Peyer's patch (tissue), 4 donors: Measurements from ENCODE around the gene CBX1. TPM values are rescaled to one million over a fixed set of nuclear protein-coding genes. Genes with fewer than 3 reads are reported as not detected.
A peak's percentile ranks its signal among the peaks of the same experiment; 100 is the strongest.

ENCODE experiments used
- DNase-seq, 3 donors: peaks; one replicate each; pipeline ENCODE4 v3.0.0-alpha.2; 2017 to 2019
- H3K27ac ChIP-seq, 4 donors: fragments of 200-600 bp; sonication (generic); one replicate each; pipeline ENCODE4 v1.5.1; 2016 to 2019
- H3K27me3 ChIP-seq, 2 donors: fragments of 200-600 bp; sonication (generic); one replicate each; pipeline ENCODE4 v1.5.1; 2019
- H3K36me3 ChIP-seq, 3 donors: fragments of 200-600 bp; sonication (generic); one replicate each; pipeline ENCODE4 v1.5.1; 2016 to 2019
- H3K4me1 ChIP-seq, 4 donors: fragments of 200-600 bp; sonication (generic); one replicate each; pipeline ENCODE4 v1.5.1; 2016 to 2019
- H3K4me3 ChIP-seq, 4 donors: fragments of 200-600 bp; sonication (generic); 1 replicate in 3 of 4; 2 replicates in 1 of 4; pipeline ENCODE4 v1.5.1; 2016 to 2019; ENCODE audit warnings: mild to moderate bottlenecking in 1 of 4
- H3K9me3 ChIP-seq, 4 donors: fragments of 200-600 bp; sonication (generic); one replicate each; pipeline ENCODE4 v1.5.1; 2016 to 2019; ENCODE audit warnings: mild to moderate bottlenecking in 1 of 4
- CTCF ChIP-seq, 6 experiments: fragments of 450-650 bp in 4 of 6; fragments of 200-600 bp in 2 of 6; sonication (generic) in 1 of 6; IDR thresholded peaks; one replicate each; pipeline ENCODE4 v1.5.1; 2017 to 2019; ENCODE audit warnings: antibody characterized with exemption in 6 of 6, mild to moderate bottlenecking in 3 of 6, moderate library complexity in 1 of 6
- POLR2A ChIP-seq, 2 donors: fragments of 450-650 bp; IDR thresholded peaks; one replicate each; pipeline ENCODE4 v1.5.1; 2017; ENCODE audit warnings: antibody characterized with exemption in 2 of 2, mild to moderate bottlenecking in 2 of 2, moderate library complexity in 2 of 2
- total RNA-seq, 4 donors: library from RNA; depleted of rRNA; stranded (reverse); fragments of >200 nt; gene quantifications; one replicate each; pipeline ENCODE4 v1.1.0, GENCODE V29; 2016

CBX1 gene
- total RNA-seq = 10 to 100 TPM in 1 of 4 donors, 1 to 10 TPM in 3; 7.2 to 14.0 (median 8.5) TPM

- TF ChIP-seq POLR2A (IDR thresholded peaks at IDR 0.05) = peak in 1 of 2 donors; percentile 47
- TF ChIP-seq CTCF (IDR thresholded peaks at IDR 0.05) = no peak
- H3K4me1 ChIP-seq = peaks cover 0 to 8% (median 0%) of the 10 kb centered on the region in 4 donors
- no peaks in the 10 kb centered on the region for H3K27me3 ChIP-seq
- peak; percentile 93 to 97 (median 94) for DNase-seq
- H3K27ac ChIP-seq = peak within 1 kb of the TSS; percentile 66 to 93 (median 88)
- no peaks in the 10 kb centered on the region for H3K36me3 ChIP-seq
- no peaks in the 10 kb centered on the region for H3K9me3 ChIP-seq
- peak within 1 kb of the TSS; percentile 80 to 91 (median 87) for H3K4me3 ChIP-seq
These were observed at the start of gene CBX1 for GRCh38 chr17:48101012-48101720. Gene CBX1, minus strand, starts transcription at chr17:48101478. Its CDS starts 24,474 bp downstream, at chr17:48077004.

DNA sequence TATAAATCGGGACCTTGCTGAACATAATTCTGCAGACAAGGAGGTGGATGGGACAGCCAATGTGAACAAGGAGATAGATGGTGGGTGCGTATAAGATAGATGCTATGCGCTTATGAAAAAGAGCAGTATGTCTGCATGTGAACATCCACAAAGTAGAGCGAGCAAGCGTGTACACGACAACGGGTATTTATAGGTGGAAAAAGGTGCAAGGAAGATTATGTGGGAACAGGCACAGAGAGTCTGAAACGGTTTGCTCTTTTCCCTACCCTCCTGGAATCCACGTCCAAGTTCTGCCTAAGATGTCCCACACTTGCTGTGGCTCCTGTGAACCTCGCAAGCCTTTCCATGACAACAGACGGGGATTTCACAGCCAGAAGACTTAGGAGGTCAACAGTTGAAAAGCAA, 49.3 kb upstream of the CBX1 start:
- DNase-seq = no peak
- Histone ChIP-seq H3K4me3 (no peak overlapping the region), H3K27ac (no peak overlapping the region), H3K4me1 (no peaks in the 10 kb centered on the region), H3K27me3 (no peaks in the 10 kb centered on the region), H3K9me3 (no peaks in the 10 kb centered on the region), H3K36me3 (no peaks in the 10 kb centered on the region)
- TF ChIP-seq POLR2A (IDR thresholded peaks at IDR 0.05) = no peak
- TF ChIP-seq CTCF (IDR thresholded peaks at IDR 0.05) = no peak

DNA sequence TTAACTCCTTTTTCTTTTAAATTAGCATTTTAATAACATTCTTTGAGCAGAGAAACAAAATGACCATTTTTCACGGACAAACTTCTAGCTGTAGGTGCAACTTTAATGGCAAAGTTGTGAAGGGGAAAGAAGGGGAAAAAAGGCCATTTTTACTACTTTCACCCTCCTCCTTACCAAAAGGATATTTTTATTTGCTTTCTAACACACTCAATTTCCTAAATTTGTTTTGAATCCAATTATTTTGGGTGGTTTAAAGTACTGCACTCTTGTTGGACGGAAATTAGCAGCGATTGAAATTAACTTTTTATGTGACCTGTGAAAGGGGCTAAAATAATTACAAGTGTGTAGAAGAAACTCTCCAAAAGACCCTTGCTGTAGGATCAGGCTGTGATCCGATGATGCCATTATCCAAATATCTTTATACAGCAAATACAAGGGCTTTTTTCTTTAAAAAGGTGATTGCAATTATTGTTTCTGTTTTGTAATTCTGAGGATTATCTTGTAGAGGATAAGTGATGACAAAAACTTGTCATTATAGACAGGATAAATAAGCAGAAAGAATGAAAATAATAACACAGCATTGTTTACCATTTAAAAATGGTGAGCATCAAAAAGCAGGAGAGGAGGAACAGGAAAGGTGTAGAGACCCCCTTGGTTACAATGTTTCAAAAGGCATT, 48.6 kb upstream of the CBX1 start:
- TF ChIP-seq POLR2A (IDR thresholded peaks at IDR 0.05) (no peak), CTCF (IDR thresholded peaks at IDR 0.05) (no peak)
- Histone ChIP-seq H3K4me3 (no peak overlapping the region), H3K4me1 (no peaks in the 10 kb centered on the region), H3K9me3 (no peaks in the 10 kb centered on the region), H3K36me3 (no peaks in the 10 kb centered on the region), H3K27ac (no peak overlapping the region), H3K27me3 (no peaks in the 10 kb centered on the region)
- no peak for DNase-seq

- H3K9me3 ChIP-seq = no peaks in the 10 kb centered on the region
- no peaks in the 10 kb centered on the region for H3K27me3 ChIP-seq
- H3K4me3 ChIP-seq = no peak overlapping the region
- no peak for DNase-seq
- H3K4me1 ChIP-seq = no peaks in the 10 kb centered on the region
- H3K36me3 ChIP-seq = no peaks in the 10 kb centered on the region
- H3K27ac ChIP-seq = no peak overlapping the region
- TF ChIP-seq POLR2A (IDR thresholded peaks at IDR 0.05) (no peak), CTCF (IDR thresholded peaks at IDR 0.05) (no peak)
These were observed 47.8 kb upstream of the CBX1 start for GRCh38 chr17:48148854-48149786.

DNA sequence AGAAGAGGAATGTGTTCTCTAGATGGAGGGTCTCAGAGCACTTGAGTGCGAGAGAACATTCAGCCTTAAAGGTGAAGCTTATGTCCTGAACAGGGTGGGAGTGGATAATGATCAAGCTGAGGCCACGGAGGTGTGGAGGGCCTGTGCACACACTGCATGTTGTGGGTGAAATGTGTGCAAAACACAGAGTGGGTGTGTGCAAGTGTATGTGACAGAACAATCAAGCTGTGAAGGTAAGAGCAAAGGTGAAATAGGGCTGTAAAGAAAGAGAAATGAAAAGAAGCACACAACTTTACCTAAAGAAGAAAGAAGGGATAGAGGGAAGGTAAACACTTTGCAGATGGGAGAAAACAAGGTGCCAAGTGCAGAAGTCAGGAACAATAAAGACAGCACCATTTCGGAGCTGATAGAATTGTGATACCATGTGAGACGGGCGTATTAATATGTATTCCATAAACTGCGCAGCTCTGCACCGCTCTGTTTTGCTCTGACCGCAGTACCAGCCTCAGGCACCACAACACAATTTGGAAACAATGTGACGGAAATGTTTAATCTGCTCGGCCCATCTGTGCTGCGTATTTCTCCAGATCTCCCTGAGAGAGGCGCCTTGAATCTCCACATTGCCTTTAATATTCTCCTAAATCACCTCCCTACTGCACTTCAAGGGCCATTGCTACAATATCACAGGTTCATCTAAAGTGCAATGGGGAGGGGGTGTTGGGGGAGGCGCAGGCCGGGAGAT, 46.9 kb upstream of the CBX1 start:
- Histone ChIP-seq H3K27ac (no peak overlapping the region), H3K9me3 (no peaks in the 10 kb centered on the region), H3K27me3 (no peaks in the 10 kb centered on the region), H3K4me3 (no peak overlapping the region), H3K4me1 (no peaks in the 10 kb centered on the region), H3K36me3 (no peaks in the 10 kb centered on the region)
- DNase-seq = no peak
- no peak for TF ChIP-seq CTCF (IDR thresholded peaks at IDR 0.05)
